Small intestine (tissue), 7 donors: ENCODE results near the gene NTN5. TPM values are rescaled to one million over a fixed set of nuclear protein-coding genes. Genes with fewer than 3 reads are reported as not detected.

Experiments used
- DNase-seq, 2 donors: peaks; one replicate each; pipeline versions ENCODE4 v3.0.0 to v3.0.0-alpha.2; 2013
- FAIRE-seq: peaks from 2 replicates; lab custom pipeline; 2012; peaks lifted over from hg19 to GRCh38; lab: Jason Lieb, UNC
- H3K27ac ChIP-seq, 3 donors: one replicate each; pipeline ENCODE4 v1.5.1; 2013; ENCODE audit warnings: low read length in 2 of 3, mild to moderate bottlenecking in 2 of 3, control low read depth in 1 of 3, inconsistent platforms in 1 of 3, low read depth in 1 of 3, moderate library complexity in 1 of 3
- H3K27me3 ChIP-seq, 3 donors: one replicate each; pipeline ENCODE4 v1.6.1; 2013; ENCODE audit warnings: low read length in 3 of 3, inconsistent platforms in 1 of 3; ENCODE audit not compliant: control insufficient read depth in 3 of 3, insufficient read depth in 3 of 3
- H3K36me3 ChIP-seq, 3 donors: one replicate each; pipeline ENCODE4 v1.6.1; 2013; ENCODE audit warnings: low read length in 3 of 3, inconsistent platforms in 1 of 3, low read depth in 1 of 3, mild to moderate bottlenecking in 1 of 3, moderate library complexity in 1 of 3; ENCODE audit not compliant: control insufficient read depth in 3 of 3, insufficient read depth in 2 of 3
- H3K4me1 ChIP-seq, 3 donors: one replicate each; pipeline ENCODE4 v1.6.1; 2013; ENCODE audit warnings: low read length in 2 of 3, inconsistent platforms in 1 of 3, low read depth in 1 of 3, mild to moderate bottlenecking in 1 of 3, moderate library complexity in 1 of 3; ENCODE audit not compliant: control insufficient read depth in 3 of 3, insufficient read depth in 2 of 3
- H3K4me3 ChIP-seq, 3 donors: one replicate each; pipeline ENCODE4 v1.5.1; 2013; ENCODE audit warnings: low read length in 3 of 3, control low read depth in 1 of 3, inconsistent platforms in 1 of 3, low read depth in 1 of 3, mild to moderate bottlenecking in 1 of 3, moderate library complexity in 1 of 3
- H3K9me3 ChIP-seq, 2 donors: one replicate each; pipeline ENCODE4 v1.6.1; 2013; ENCODE audit warnings: low read depth in 1 of 2, low read length in 1 of 2; ENCODE audit not compliant: control insufficient read depth in 2 of 2, insufficient read depth in 1 of 2
- WGBS, 3 donors: extraction: QIAGEN DNeasy Blood & Tissue Kit; methylation state at CpG; one replicate each; pipeline ENCODE4 v1.1.7; 2013; 5-methylcytosine and 5-hydroxymethylcytosine counted together
- polyA plus RNA-seq, 4 donors: library from polyadenylated mRNA; stranded (reverse) in 3 of 4; unstranded in 1 of 4; fragments of 200-250 nt in 3 of 4; fragments of 120-200 nt in 1 of 4; gene quantifications; one replicate each; pipeline versions ENCODE4 v1.2.1 to v1.2.3, GENCODE V29; 2013
- donor health status: healthy with polysubstance abuse.
- donor health status: control.
- donor health status: control.
- donor health status: Bipolar disorder and iron deficiency.
- donor health status: healthy.

Gene NTN5
- polyA plus RNA-seq, 4 donors = 0.24 to 0.32 TPM; not detected in 2

GRCh38 chr19:48642862-48643261 is 30.0 kb downstream of the NTN5 start:
- DNase-seq (no peak), FAIRE-seq (no peak)
- Histone ChIP-seq H3K27ac (no peak overlapping the region), H3K36me3 (no peaks in the 10 kb centered on the region), H3K4me1 (peaks cover 3 to 27% (median 5%) of the 10 kb centered on the region in 3 donors), H3K27me3 (peaks cover 0 to 8% (median 0%) of the 10 kb centered on the region in 3 donors), H3K9me3 (no peaks in the 10 kb centered on the region), H3K4me3 (no peak overlapping the region)
- WGBS, 3 donors = 89 to 94% (median 90%) methylated on average over 5 of the region's 5 CpGs

- H3K27ac ChIP-seq = no peak overlapping the region
- peaks cover 0 to 8% (median 0%) of the 10 kb centered on the region in 3 donors for H3K27me3 ChIP-seq
- no peaks in the 10 kb centered on the region for H3K36me3 ChIP-seq
- no peak for DNase-seq
- H3K4me1 ChIP-seq = peaks cover 3 to 27% (median 5%) of the 10 kb centered on the region in 3 donors
- H3K9me3 ChIP-seq = no peaks in the 10 kb centered on the region
- FAIRE-seq = no peak
- WGBS, 3 donors = 86 to 89% (median 88%) methylated on average over 2 of the region's 2 CpGs
- H3K4me3 ChIP-seq = no peak overlapping the region
These were observed 31.0 kb downstream of the NTN5 start for GRCh38 chr19:48641850-48642249.

GRCh38 chr19:48639483-48640375 is 33.1 kb downstream of the NTN5 start:
- peaks cover 0 to 5% (median 0%) of the 10 kb centered on the region in 3 donors for H3K27me3 ChIP-seq
- peak overlapping the region in 2 of 3 donors; percentile 12 to 16 for H3K4me3 ChIP-seq
- H3K27ac ChIP-seq = peak overlapping the region in 2 of 3 donors; percentile 27 to 39
- 44 to 62% (median 51%) methylated on average over 33 of the region's 33 CpGs for WGBS, 3 donors
- DNase-seq (peak; percentile 51 to 64), FAIRE-seq (no peak)
- H3K9me3 ChIP-seq = no peaks in the 10 kb centered on the region
- H3K36me3 ChIP-seq = no peaks in the 10 kb centered on the region
- H3K4me1 ChIP-seq = peaks cover 6 to 25% (median 7%) of the 10 kb centered on the region in 3 donors

GRCh38 chr19:48638831-48639381 is 33.9 kb downstream of the NTN5 start:
- Histone ChIP-seq H3K27ac (peak overlapping the region; percentile 78 to 92 (median 86)), H3K4me3 (no peak overlapping the region), H3K36me3 (no peaks in the 10 kb centered on the region), H3K4me1 (peaks cover 7 to 32% (median 11%) of the 10 kb centered on the region in 3 donors), H3K9me3 (no peaks in the 10 kb centered on the region), H3K27me3 (peaks cover 0 to 5% (median 0%) of the 10 kb centered on the region in 3 donors)
- FAIRE-seq (no peak), DNase-seq (peak in 1 of 2 donors; percentile 26)
- 76 to 79% (median 78%) methylated on average over 15 to 16 of the region's 16 CpGs for WGBS, 3 donors

GRCh38 chr19:48637948-48638830 is 34.6 kb downstream of the NTN5 start:
- H3K9me3 ChIP-seq = no peaks in the 10 kb centered on the region
- no peak for FAIRE-seq

GRCh38 chr19:48637449-48637947 is 35.3 kb downstream of the NTN5 start:
- WGBS, 3 donors = 0 to 1% (median 1%) methylated on average over 35 to 38 of the region's 38 CpGs
- no peak for FAIRE-seq
- Histone ChIP-seq H3K4me3 (peak overlapping the region in 2 of 3 donors; percentile 50 to 94), H3K9me3 (no peaks in the 10 kb centered on the region), H3K27ac (peak overlapping the region; percentile 78 to 92 (median 86)), H3K4me1 (peaks cover 7 to 46% (median 16%) of the 10 kb centered on the region in 3 donors), H3K27me3 (peaks cover 0 to 5% (median 0%) of the 10 kb centered on the region in 3 donors), H3K36me3 (no peaks in the 10 kb centered on the region)
- DNase-seq = peak; percentile 99

More at GRCh38 chr19:48637948-48638830, 34.6 kb downstream of the NTN5 start:
- H3K4me3 ChIP-seq = peak overlapping the region in 2 of 3 donors; percentile 50 to 94
- H3K27me3 ChIP-seq = peaks cover 0 to 5% (median 0%) of the 10 kb centered on the region in 3 donors
- peak; percentile 90 to 93 for DNase-seq
- H3K27ac ChIP-seq = peak overlapping the region; percentile 78 to 92 (median 86)
- H3K36me3 ChIP-seq = no peaks in the 10 kb centered on the region
- H3K4me1 ChIP-seq = peaks cover 7 to 39% (median 16%) of the 10 kb centered on the region in 3 donors
- WGBS, 3 donors = 5 to 9% (median 7%) methylated on average over 28 to 29 of the region's 29 CpGs

GRCh38 chr19:48636859-48637448 is 35.9 kb downstream of the NTN5 start, which contains the start of gene DBP:
DBP (minus strand) TSS chr19:48637379; CDS start chr19:48636994, 385 bp downstream.
- peaks cover 0 to 3% (median 0%) of the 10 kb centered on the region in 3 donors for H3K36me3 ChIP-seq
- H3K4me3 ChIP-seq = peak within 1 kb of the TSS; percentile 50 to 94 (median 67)
- H3K4me1 ChIP-seq = peaks cover 7 to 49% (median 16%) of the 10 kb centered on the region in 3 donors
- WGBS, 3 donors = 1% methylated on average over 32 to 40 of the region's 40 CpGs
- FAIRE-seq = no peak
- no peaks in the 10 kb centered on the region for H3K9me3 ChIP-seq
- DNase-seq = peak in 1 of 2 donors; percentile 62
- peak within 1 kb of the TSS; percentile 78 to 92 (median 86) for H3K27ac ChIP-seq
- peaks cover 0 to 5% (median 0%) of the 10 kb centered on the region in 3 donors for H3K27me3 ChIP-seq
